PC-9 (cell line): Measurements from ENCODE around the gene FOXA2. TPM values are rescaled to one million over a fixed set of nuclear protein-coding genes. Genes with fewer than 3 reads are reported as not detected.

Experiments
- Bru-seq: library from RNA; stranded (reverse); fragments of 400-500 nt; gene quantifications from one replicate; lab custom pipeline; 2021; lab: Mats Ljungman, UMichigan
- BruChase-seq, 2 experiments: library from RNA; stranded (reverse); fragments of 400-500 nt; gene quantifications; one replicate each; lab custom pipeline; 2021; lab: Mats Ljungman, UMichigan
- BruUV-seq: library from RNA; stranded (reverse); fragments of 400-500 nt; replicated peaks from 2 replicates; lab custom pipeline; 2021; lab: Mats Ljungman, UMichigan
- CTCF ChIA-PET: fragments of 300-600 bp; sonication (Branson Sonifier 250); formaldehyde crosslinking; loops from one replicate; lab custom pipeline; 2022; ENCODE audit warnings: antibody characterized with exemption; lab: Charles Lee
- POLR2A ChIA-PET: fragments of 300-600 bp; sonication (Branson Sonifier 250); formaldehyde crosslinking; loops from one replicate; lab custom pipeline; 2022; ENCODE audit warnings: antibody characterized with exemption; ENCODE audit not compliant: unreplicated experiment; lab: Charles Lee
- DNase-seq, 2 experiments: peaks; one replicate each; pipeline versions ENCODE4 v3.0.0 to v3.0.0-alpha.2; 2015 to 2022; ENCODE audit warnings: mixed read lengths in 1 of 2
- H2AFZ ChIP-seq: fragments of 200-600 bp; sonication (generic); 2 replicates; pipeline ENCODE4 v1.8.1; 2017; ENCODE audit warnings: antibody characterized with exemption
- H3F3A ChIP-seq: fragments of 200-600 bp; sonication (generic); 2 replicates; pipeline ENCODE4 v1.8.1; 2017; ENCODE audit warnings: antibody characterized with exemption, mild to moderate bottlenecking, low read depth; ENCODE audit not compliant: insufficient read depth
- H3K27ac ChIP-seq: fragments of 200-600 bp; sonication (generic); 2 replicates; pipeline ENCODE4 v1.6.1; 2016; ENCODE audit warnings: mixed run types
- H3K27me3 ChIP-seq: fragments of 200-600 bp; sonication (generic); 2 replicates; pipeline ENCODE4 v1.6.1; 2016; ENCODE audit warnings: low read depth, mixed run types; ENCODE audit not compliant: insufficient read depth
- H3K36me3 ChIP-seq: fragments of 200-600 bp; sonication (generic); 2 replicates; pipeline ENCODE4 v1.6.1; 2016; ENCODE audit warnings: low read depth, mixed run types
- H3K4me1 ChIP-seq: fragments of 200-600 bp; sonication (generic); replicated peaks from 2 replicates; pipeline ENCODE4 v1.6.1; 2016; ENCODE audit warnings: mixed run types; ENCODE audit not compliant: insufficient read depth
- H3K4me2 ChIP-seq: fragments of 200-600 bp; sonication (generic); 2 replicates; pipeline ENCODE4 v1.6.1; 2017; ENCODE audit warnings: mixed run types
- H3K4me3 ChIP-seq: fragments of 200-600 bp; sonication (generic); 2 replicates; pipeline ENCODE4 v1.6.1; 2016; ENCODE audit warnings: mixed run types
- H3K79me2 ChIP-seq: fragments of 200-600 bp; sonication (generic); 2 replicates; pipeline ENCODE4 v1.6.1; 2017; ENCODE audit warnings: low read depth, mixed run types
- H3K9me2 ChIP-seq: fragments of 200-600 bp; sonication (generic); 2 replicates; pipeline ENCODE4 v1.8.1; 2017; ENCODE audit warnings: mild to moderate bottlenecking; ENCODE audit not compliant: insufficient read depth
- H3K9me3 ChIP-seq: fragments of 200-600 bp; sonication (generic); 2 replicates; pipeline ENCODE4 v1.8.1; 2016; ENCODE audit warnings: low read depth; ENCODE audit not compliant: insufficient read depth
- H4K20me1 ChIP-seq: fragments of 200-600 bp; sonication (generic); 2 replicates; pipeline ENCODE4 v1.8.1; 2017; ENCODE audit not compliant: insufficient read depth
- EZH2 ChIP-seq: fragments of 200-600 bp; sonication (generic); IDR thresholded peaks from 2 replicates; pipeline ENCODE4 v1.8.0; 2017; ENCODE audit warnings: antibody characterized with exemption, low read depth
- intact Hi-C: fragments of 100-400 bp; cut with micrococcal nuclease; formaldehyde crosslinking; loops from one replicate; pipeline ENCODE4 v1.10.0; 2022; ENCODE audit not compliant: unreplicated experiment
- long read RNA-seq: library from polyadenylated mRNA; stranded (forward); transcript quantifications from one replicate; pipeline ENCODE4 v2.0.0, GENCODE V29; 2022
- total RNA-seq: library from RNA; stranded (reverse); gene quantifications from 2 replicates; pipeline ENCODE4 v1.2.3, GENCODE V29; 2021
- TF ChIP-seq, protein P1 (sequence below): fragments of 200-600 bp; sonication (generic); conservative IDR thresholded peaks from 2 replicates; pipeline ENCODE4 v1.6.1; 2017; ENCODE audit warnings: mixed run types, antibody characterized with exemption, mild to moderate bottlenecking, moderate library complexity

Gene FOXA2
- total RNA-seq, result not detected in 2 replicates
- not detected for Bru-seq, nascent RNA
- BruChase-seq, experiment 1, labeled RNA remaining after a 2-hour chase, result not detected
- percentile 13 among the genes with signal in this experiment for BruChase-seq, experiment 2, labeled RNA remaining after a 6-hour chase
- long read RNA-seq, result 0 reads

DNA sequence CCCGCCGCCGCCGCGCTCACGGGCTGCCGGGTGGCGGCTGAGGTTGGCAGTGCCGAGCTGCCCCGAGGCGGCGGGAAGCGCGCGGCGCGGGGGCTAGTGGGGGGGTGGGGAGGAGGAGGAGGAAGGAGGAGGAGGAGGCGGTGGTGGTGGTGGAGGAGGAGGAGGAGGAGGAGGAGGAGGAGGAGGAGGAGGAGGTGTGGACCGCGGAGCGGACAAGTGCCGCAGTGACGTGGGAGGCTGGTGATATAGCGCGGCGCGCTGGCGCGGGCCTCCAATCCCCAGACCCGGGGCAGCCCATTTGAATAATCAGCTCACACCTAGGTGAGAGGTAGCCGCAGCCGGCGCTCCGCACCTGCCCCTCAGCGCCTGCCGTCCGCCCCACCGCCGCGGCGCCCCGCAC is at the start of gene FOXA2:
TSS of gene FOXA2 (minus strand) at position 51 of the 400 bp plus-strand sequence. CDS start 294 bp downstream, outside the sequence.
- TF ChIP-seq, protein P1, sequence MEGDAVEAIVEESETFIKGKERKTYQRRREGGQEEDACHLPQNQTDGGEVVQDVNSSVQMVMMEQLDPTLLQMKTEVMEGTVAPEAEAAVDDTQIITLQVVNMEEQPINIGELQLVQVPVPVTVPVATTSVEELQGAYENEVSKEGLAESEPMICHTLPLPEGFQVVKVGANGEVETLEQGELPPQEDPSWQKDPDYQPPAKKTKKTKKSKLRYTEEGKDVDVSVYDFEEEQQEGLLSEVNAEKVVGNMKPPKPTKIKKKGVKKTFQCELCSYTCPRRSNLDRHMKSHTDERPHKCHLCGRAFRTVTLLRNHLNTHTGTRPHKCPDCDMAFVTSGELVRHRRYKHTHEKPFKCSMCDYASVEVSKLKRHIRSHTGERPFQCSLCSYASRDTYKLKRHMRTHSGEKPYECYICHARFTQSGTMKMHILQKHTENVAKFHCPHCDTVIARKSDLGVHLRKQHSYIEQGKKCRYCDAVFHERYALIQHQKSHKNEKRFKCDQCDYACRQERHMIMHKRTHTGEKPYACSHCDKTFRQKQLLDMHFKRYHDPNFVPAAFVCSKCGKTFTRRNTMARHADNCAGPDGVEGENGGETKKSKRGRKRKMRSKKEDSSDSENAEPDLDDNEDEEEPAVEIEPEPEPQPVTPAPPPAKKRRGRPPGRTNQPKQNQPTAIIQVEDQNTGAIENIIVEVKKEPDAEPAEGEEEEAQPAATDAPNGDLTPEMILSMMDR, result no peak
- TF ChIP-seq EZH2, result no peak
- no peaks in the 10 kb centered on the region for H4K20me1 ChIP-seq
- CTCF ChIA-PET, result no interaction called here
- no peaks in the 10 kb centered on the region for H3K4me1 ChIP-seq
- intact Hi-C loops, result loop anchor here (5.0 to 10.0 kb wide), 2 partner anchors 100 to 197 kb away; no protein-coding TSS in a partner anchor
- no peak within 1 kb of the TSS for H3K27ac ChIP-seq
- no peaks in the 10 kb centered on the region for H3K9me3 ChIP-seq
- no peaks in the 10 kb centered on the region for H3F3A ChIP-seq
- POLR2A ChIA-PET, result interaction anchor here (0.7 kb wide), 1 partner anchor 96 kb away, joined by 3 read pairs; no protein-coding TSS in a partner anchor
- peak within 1 kb of the TSS; percentile 11; the same call in 1 of the 2 replicates for H3K4me3 ChIP-seq
- no peaks in the 10 kb centered on the region for H3K79me2 ChIP-seq
- no peak within 1 kb of the TSS for H2AFZ ChIP-seq
- H3K4me2 ChIP-seq, result peak within 1 kb of the TSS; percentile 36
- BruUV-seq, result no TSS peak
- no peak for DNase-seq
- no peaks in the 10 kb centered on the region for H3K9me2 ChIP-seq
- H3K36me3 ChIP-seq, result no peaks in the 10 kb centered on the region
- H3K27me3 ChIP-seq, result no peaks in the 10 kb centered on the region

DNA sequence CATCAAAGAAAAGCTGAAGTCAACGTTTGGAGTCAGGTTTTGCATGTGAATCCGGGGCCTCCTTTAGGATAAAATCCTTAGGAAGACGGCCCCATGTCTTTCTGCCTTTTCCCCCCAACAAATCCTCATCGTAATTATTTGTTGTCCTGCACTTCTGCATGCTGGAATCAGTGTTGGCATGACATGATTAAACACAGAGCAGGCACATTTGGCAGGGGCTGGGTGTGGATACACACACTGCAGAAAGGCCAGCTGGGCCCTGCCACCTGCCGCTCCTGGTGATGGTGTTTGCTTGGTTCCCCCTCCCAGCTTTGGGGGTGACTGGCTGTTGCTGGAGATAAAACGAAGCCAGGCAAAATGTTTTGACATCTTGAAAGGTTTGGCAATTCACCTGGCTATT is 46.3 kb upstream of the FOXA2 start:
- no peaks in the 10 kb centered on the region for H3K27me3 ChIP-seq

DNA sequence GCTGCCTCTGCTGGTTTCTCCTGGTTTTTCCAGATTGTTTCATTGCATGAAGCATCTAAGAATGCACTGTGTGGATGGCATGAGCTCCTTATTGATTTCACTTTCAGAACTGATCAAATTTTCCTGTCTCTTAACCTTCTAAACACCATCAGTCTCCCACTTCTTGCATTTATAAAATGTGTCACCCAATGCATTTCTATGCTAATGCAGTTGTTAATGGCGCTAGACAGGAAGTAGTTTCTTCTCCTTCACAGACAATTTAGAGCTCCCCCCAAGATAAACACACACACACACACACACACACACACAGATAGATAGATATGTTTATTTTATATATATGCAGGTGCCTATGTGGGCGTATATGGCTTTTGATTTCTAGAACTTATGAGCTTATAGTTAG is 45.6 kb upstream of the FOXA2 start:
- H3K27ac ChIP-seq, result no peak overlapping the region
- H3K79me2 ChIP-seq, result no peaks in the 10 kb centered on the region
- POLR2A ChIA-PET, result no interaction called here
- no peaks in the 10 kb centered on the region for H3K36me3 ChIP-seq
- H3K4me2 ChIP-seq, result no peak overlapping the region
- H3K27me3 ChIP-seq, result no peaks in the 10 kb centered on the region
- H3K4me1 ChIP-seq, result no peaks in the 10 kb centered on the region
- no peak overlapping the region for H2AFZ ChIP-seq
- H3F3A ChIP-seq, result no peaks in the 10 kb centered on the region
- no peak for DNase-seq
- TF ChIP-seq EZH2, result no peak
- TF ChIP-seq, protein P1, result no peak
- intact Hi-C loops, result no loop called here
- no peak overlapping the region for H3K4me3 ChIP-seq
- no peaks in the 10 kb centered on the region for H3K9me3 ChIP-seq
- no peaks in the 10 kb centered on the region for H3K9me2 ChIP-seq
- H4K20me1 ChIP-seq, result no peaks in the 10 kb centered on the region
- CTCF ChIA-PET, result no interaction called here
- BruUV-seq, result no TSS peak

More for the DNA sequence above, 46.3 kb upstream of the FOXA2 start:
- POLR2A ChIA-PET, result no interaction called here
- H4K20me1 ChIP-seq, result no peaks in the 10 kb centered on the region
- intact Hi-C loops, result no loop called here
- no peak overlapping the region for H3K4me2 ChIP-seq
- no peaks in the 10 kb centered on the region for H3K36me3 ChIP-seq
- H3F3A ChIP-seq, result no peaks in the 10 kb centered on the region
- H3K9me3 ChIP-seq, result no peaks in the 10 kb centered on the region
- H3K4me3 ChIP-seq, result no peak overlapping the region
- no peaks in the 10 kb centered on the region for H3K9me2 ChIP-seq
- no peak for TF ChIP-seq EZH2
- TF ChIP-seq, protein P1, result no peak
- H3K4me1 ChIP-seq, result no peaks in the 10 kb centered on the region
- BruUV-seq, result no TSS peak
- CTCF ChIA-PET, result no interaction called here
- H2AFZ ChIP-seq, result no peak overlapping the region
- H3K79me2 ChIP-seq, result no peaks in the 10 kb centered on the region
- DNase-seq, result no peak
- H3K27ac ChIP-seq, result no peak overlapping the region
